IMR-90 (cell line): ENCODE measurements around the gene MLYCD. TPM values are rescaled to one million over a fixed set of nuclear protein-coding genes. Genes with fewer than 3 reads are reported as not detected.

Experiments used
- ATAC-seq: fragments of 200-7000 bp; cut with Tn5 transposase; 2 replicates; pipeline ENCODE4 v1.9.1; 2020; ENCODE audit warnings: low read depth, mild to moderate bottlenecking, moderate library complexity
- BruUV-seq: library from RNA; stranded (reverse); fragments of 400-500 nt; replicated peaks from 2 replicates; lab custom pipeline; 2021; lab: Mats Ljungman, UMichigan
- CTCF ChIA-PET: fragments of 300-600 bp; formaldehyde crosslinking; extraction: SDS; loops from one replicate; lab custom pipeline; 2021; ENCODE audit warnings: antibody characterized with exemption; lab: Yijun Ruan, JAX
- POLR2A ChIA-PET: fragments of 300-600 bp; sonication (Branson Sonifier 250); formaldehyde crosslinking; loops from one replicate; lab custom pipeline; 2022; ENCODE audit warnings: antibody characterized with exemption; ENCODE audit not compliant: unreplicated experiment; lab: Charles Lee
- DNase-seq: peaks from one replicate; pipeline ENCODE4 v3.0.0; 2013
- H2AFZ ChIP-seq: replicated peaks from 2 replicates; pipeline ENCODE3; 2013; ENCODE audit warnings: low read length, mild to moderate bottlenecking; ENCODE audit not compliant: poor library complexity
- H2AK5ac ChIP-seq: 2 replicates; pipeline ENCODE4 v1.6.1; 2013; ENCODE audit warnings: low read depth, low read length, inconsistent platforms
- H2AK9ac ChIP-seq: replicated peaks from 2 replicates; pipeline ENCODE3; 2013; ENCODE audit warnings: mild to moderate bottlenecking, low read depth, low read length, moderate library complexity; ENCODE audit not compliant: poor library complexity
- H2BK120ac ChIP-seq: 2 replicates; pipeline ENCODE4 v1.6.1; 2013; ENCODE audit warnings: low read depth, low read length, inconsistent platforms
- H2BK15ac ChIP-seq: 3 replicates; pipeline ENCODE4 v1.6.1; 2013; ENCODE audit warnings: low read depth, low read length, inconsistent platforms
- H2BK20ac ChIP-seq: 2 replicates; pipeline ENCODE4 v1.6.1; 2013; ENCODE audit warnings: low read depth, mild to moderate bottlenecking, inconsistent platforms, low read length, moderate library complexity
- H2BK5ac ChIP-seq: 2 replicates; pipeline ENCODE4 v1.6.1; 2013; ENCODE audit warnings: mild to moderate bottlenecking, low read depth, low read length, inconsistent platforms; ENCODE audit not compliant: poor library complexity, severe bottlenecking
- H3K14ac ChIP-seq: replicated peaks from 2 replicates; pipeline ENCODE4 v1.6.1; 2013; ENCODE audit warnings: low read depth, low read length, inconsistent platforms
- H3K18ac ChIP-seq: 2 replicates; pipeline ENCODE4 v1.6.1; 2013; ENCODE audit warnings: low read depth, low read length, control low read depth
- H3K23ac ChIP-seq: 2 replicates; pipeline ENCODE4 v1.6.1; 2013; ENCODE audit warnings: low read depth, low read length, inconsistent platforms
- H3K27ac ChIP-seq: 2 replicates; pipeline ENCODE4 v1.5.1; 2013; ENCODE audit warnings: mild to moderate bottlenecking, control low read depth, low read length; ENCODE audit not compliant: insufficient read depth
- H3K27me3 ChIP-seq: 2 replicates; pipeline ENCODE4 v1.6.1; 2013; ENCODE audit warnings: low read length; ENCODE audit not compliant: control insufficient read depth, insufficient read depth
- H3K36me3 ChIP-seq: 2 replicates; pipeline ENCODE4 v1.6.1; 2013; ENCODE audit warnings: low read length, mixed read lengths; ENCODE audit not compliant: control insufficient read depth, insufficient read depth
- H3K4ac ChIP-seq: 2 replicates; pipeline ENCODE4 v1.6.1; 2013; ENCODE audit warnings: low read depth, low read length, inconsistent platforms
- H3K4me1 ChIP-seq: 2 replicates; pipeline ENCODE4 v1.6.1; 2013; ENCODE audit warnings: low read length, mixed read lengths; ENCODE audit not compliant: control insufficient read depth, insufficient read depth
- H3K4me2 ChIP-seq: 2 replicates; pipeline ENCODE4 v1.6.1; 2013; ENCODE audit warnings: low read depth, mild to moderate bottlenecking, control low read depth, low read length, moderate library complexity
- H3K4me3 ChIP-seq: 2 replicates; pipeline ENCODE4 v1.5.1; 2013; ENCODE audit warnings: low read depth, mild to moderate bottlenecking, control low read depth, low read length, moderate library complexity; ENCODE audit not compliant: insufficient read depth
- H3K56ac ChIP-seq: 2 replicates; pipeline ENCODE4 v1.6.1; 2013; ENCODE audit warnings: low read length, inconsistent platforms; ENCODE audit not compliant: insufficient read depth; ENCODE audit errors: extremely low read depth
- H3K79me1 ChIP-seq, 2 experiments: 2 replicates each; pipeline ENCODE4 v1.6.1; 2013; ENCODE audit warnings: low read length in 2 of 2, inconsistent platforms in 1 of 2, low read depth in 1 of 2
- H3K9ac ChIP-seq: 2 replicates; pipeline ENCODE4 v1.6.1; 2013; ENCODE audit warnings: low read depth, low read length, control low read depth
- H3K9me1 ChIP-seq: 2 replicates; pipeline ENCODE4 v1.6.1; 2013; ENCODE audit warnings: low read length, inconsistent platforms; ENCODE audit not compliant: insufficient read depth
- H3K9me3 ChIP-seq: 2 replicates; pipeline ENCODE4 v1.6.1; 2013; ENCODE audit warnings: low read length; ENCODE audit not compliant: control insufficient read depth, insufficient read depth
- H4K20me1 ChIP-seq: 2 replicates; pipeline ENCODE4 v1.6.1; 2013; ENCODE audit warnings: low read length, inconsistent platforms; ENCODE audit not compliant: insufficient read depth
- H4K5ac ChIP-seq: 2 replicates; pipeline ENCODE4 v1.6.1; 2013; ENCODE audit warnings: mild to moderate bottlenecking, low read depth, low read length, control low read depth
- H4K8ac ChIP-seq, 2 experiments: 2 replicates each; pipeline ENCODE4 v1.6.1; 2013; ENCODE audit warnings: low read depth in 2 of 2, low read length in 2 of 2, control low read depth in 1 of 2, inconsistent platforms in 1 of 2
- H4K91ac ChIP-seq: 2 replicates; pipeline ENCODE4 v1.6.1; 2013; ENCODE audit warnings: low read depth, low read length, inconsistent platforms; ENCODE audit not compliant: insufficient read depth
- BHLHE40 ChIP-seq: fragments of 150-350 bp; IDR thresholded peaks from 2 replicates; pipeline ENCODE4 v1.6.1; 2016; ENCODE audit warnings: mild to moderate bottlenecking, low read depth, low read length
- CEBPB ChIP-seq: IDR thresholded peaks from 2 replicates; pipeline ENCODE4 v1.6.1; 2012; ENCODE audit warnings: low read depth, low read length, improper control_type of control experiment
- CHD1 ChIP-seq: IDR thresholded peaks from 2 replicates; pipeline ENCODE4 v1.6.1; 2012; ENCODE audit warnings: low read depth, low read length, improper control_type of control experiment
- CTCF ChIP-seq: conservative IDR thresholded peaks from 2 replicates; pipeline ENCODE4 v1.5.1; 2012; ENCODE audit warnings: mild to moderate bottlenecking, low read depth, low read length, improper control_type of control experiment
- FOS ChIP-seq: fragments of 150-350 bp; IDR thresholded peaks from 2 replicates; pipeline ENCODE4 v1.6.1; 2016; ENCODE audit warnings: low read depth, low read length
- MAFK ChIP-seq: IDR thresholded peaks from 2 replicates; pipeline ENCODE4 v1.6.1; 2012; ENCODE audit warnings: low read depth, low read length, improper control_type of control experiment
- MAZ ChIP-seq: IDR thresholded peaks from 2 replicates; pipeline ENCODE4 v1.6.1; 2012; ENCODE audit warnings: low read depth, mild to moderate bottlenecking, low read length, improper control_type of control experiment, moderate library complexity, borderline replicate concordance
- MXI1 ChIP-seq: IDR thresholded peaks from 2 replicates; pipeline ENCODE4 v1.6.1; 2012; ENCODE audit warnings: low read depth, mild to moderate bottlenecking, low read length, moderate library complexity, borderline replicate concordance
- NFE2L2 ChIP-seq: fragments of 150-350 bp; IDR thresholded peaks from 2 replicates; pipeline ENCODE4 v1.6.1; 2016; ENCODE audit warnings: low read depth, mild to moderate bottlenecking, low read length
- POLR2A ChIP-seq: IDR thresholded peaks from 2 replicates; pipeline ENCODE4 v1.6.1; 2012; ENCODE audit warnings: mild to moderate bottlenecking, low read depth, low read length
- RAD21 ChIP-seq: IDR thresholded peaks from 2 replicates; pipeline ENCODE4 v1.6.1; 2012; ENCODE audit warnings: low read length, improper control_type of control experiment
- RCOR1 ChIP-seq: IDR thresholded peaks from 2 replicates; pipeline ENCODE4 v1.6.1; 2012; ENCODE audit warnings: mild to moderate bottlenecking, low read length, improper control_type of control experiment; ENCODE audit not compliant: insufficient replicate concordance
- RFX5 ChIP-seq: IDR thresholded peaks from 2 replicates; pipeline ENCODE4 v1.8.0; 2012; ENCODE audit warnings: low read depth, mild to moderate bottlenecking, low read length, moderate library complexity
- SMC3 ChIP-seq: fragments of 150-350 bp; IDR thresholded peaks from 2 replicates; pipeline ENCODE4 v1.6.1; 2016; ENCODE audit warnings: low read depth, mild to moderate bottlenecking, antibody characterized with exemption, low read length, moderate library complexity
- WGBS, 2 experiments: methylation state at CpG; one replicate each; pipeline versions ENCODE4 v1.1.5 to v1.1.7; 2013; ENCODE audit warnings: missing lambda C conversion rate in 2 of 2; ENCODE audit not compliant: insufficient read length in 1 of 2; ENCODE audit errors: extremely low coverage in 2 of 2; 5-methylcytosine and 5-hydroxymethylcytosine counted together
- dilution Hi-C: fragments of 300-500 bp; cut with HindIII; formaldehyde crosslinking; loops from one replicate; pipeline ENCODE4 v1.14.3; 2018; ENCODE audit warnings: low sequenced_read_pairs; ENCODE audit not compliant: unreplicated experiment
- in situ Hi-C: fragments of 300-500 bp; cut with MboI; formaldehyde crosslinking; loops from 3 replicates; pipeline ENCODE4 v1.14.3; 2019; ENCODE audit warnings: low sequenced_read_pairs, inconsistent platforms, mixed read lengths
- intact Hi-C: fragments of 100-400 bp; cut with micrococcal nuclease; formaldehyde crosslinking; loops from 2 replicates; pipeline ENCODE4 v1.10.0; 2022
- polyA plus RNA-seq, 3 experiments: library from polyadenylated mRNA; depleted of rRNA; stranded (reverse); fragments of >200 nt; gene quantifications; 2 replicates each; pipeline ENCODE4 v1.2.3, GENCODE V29; 2012; ENCODE audit warnings: low replicate concordance in 1 of 3
- total RNA-seq: library from RNA; depleted of rRNA; stranded (reverse); fragments of >200 nt; gene quantifications from 2 replicates; pipeline ENCODE4 v1.2.3, GENCODE V29; 2012
- TF ChIP-seq, protein P1 (sequence below): fragments of 150-350 bp; IDR thresholded peaks from 2 replicates; pipeline ENCODE4 v1.6.1; 2016; ENCODE audit warnings: low read depth, mild to moderate bottlenecking, low read length, moderate library complexity, borderline replicate concordance
- TF ChIP-seq, protein P2 (sequence below): fragments of 150-350 bp; IDR thresholded peaks from 2 replicates; pipeline ENCODE4 v1.6.1; 2017; ENCODE audit warnings: mild to moderate bottlenecking, antibody characterized with exemption, low read length, low read depth

MLYCD gene
- total and polyA plus RNA-seq, 2 of the 4 experiments (the other 2 are of a cell fraction): 1.9 to 2.7 TPM

- ATAC-seq (no peak), DNase-seq (no peak)
- Histone ChIP-seq H3K9ac (no peak overlapping the region), H3K23ac (no peak overlapping the region), H2AK5ac (no peak overlapping the region), H3K4me1 (peaks cover 6% of the 10 kb centered on the region), H2BK20ac (no peak overlapping the region), H2AK9ac (no peak overlapping the region), H3K36me3 (no peaks in the 10 kb centered on the region), H2BK5ac (no peak overlapping the region), H4K91ac (no peak overlapping the region), H3K9me1 (no peaks in the 10 kb centered on the region; the same call in 1 of the 2 replicates), H3K56ac (no peak overlapping the region), H3K4me3 (no peak overlapping the region), H4K5ac (no peak overlapping the region), H3K18ac (no peak overlapping the region), H3K4me2 (no peak overlapping the region), H4K20me1 (no peaks in the 10 kb centered on the region), H3K79me1 (no peaks in the 10 kb centered on the region), H2BK120ac (no peak overlapping the region), H4K8ac (no peak overlapping the region), H2BK15ac (no peak overlapping the region), H3K27me3 (no peaks in the 10 kb centered on the region; the same call in 1 of the 2 replicates), H2AFZ (no peak overlapping the region), H3K14ac (no peak overlapping the region), H3K27ac (no peak overlapping the region), H3K9me3 (no peaks in the 10 kb centered on the region), H3K4ac (no peak overlapping the region)
- intact Hi-C loops (no loop called here), in situ Hi-C loops (no loop called here), dilution Hi-C loops (no loop called here)
- TF ChIP-seq RCOR1 (no peak), RAD21 (no peak), MXI1 (no peak), NFE2L2 (no peak), RFX5 (no peak), CTCF (no peak), POLR2A (no peak), BHLHE40 (no peak), CHD1 (no peak), CEBPB (no peak), SMC3 (no peak), FOS (no peak), MAFK (no peak), MAZ (no peak)
- TF ChIP-seq, protein P1, sequence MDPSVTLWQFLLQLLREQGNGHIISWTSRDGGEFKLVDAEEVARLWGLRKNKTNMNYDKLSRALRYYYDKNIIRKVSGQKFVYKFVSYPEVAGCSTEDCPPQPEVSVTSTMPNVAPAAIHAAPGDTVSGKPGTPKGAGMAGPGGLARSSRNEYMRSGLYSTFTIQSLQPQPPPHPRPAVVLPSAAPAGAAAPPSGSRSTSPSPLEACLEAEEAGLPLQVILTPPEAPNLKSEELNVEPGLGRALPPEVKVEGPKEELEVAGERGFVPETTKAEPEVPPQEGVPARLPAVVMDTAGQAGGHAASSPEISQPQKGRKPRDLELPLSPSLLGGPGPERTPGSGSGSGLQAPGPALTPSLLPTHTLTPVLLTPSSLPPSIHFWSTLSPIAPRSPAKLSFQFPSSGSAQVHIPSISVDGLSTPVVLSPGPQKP: no peak
- TF ChIP-seq, protein P2, sequence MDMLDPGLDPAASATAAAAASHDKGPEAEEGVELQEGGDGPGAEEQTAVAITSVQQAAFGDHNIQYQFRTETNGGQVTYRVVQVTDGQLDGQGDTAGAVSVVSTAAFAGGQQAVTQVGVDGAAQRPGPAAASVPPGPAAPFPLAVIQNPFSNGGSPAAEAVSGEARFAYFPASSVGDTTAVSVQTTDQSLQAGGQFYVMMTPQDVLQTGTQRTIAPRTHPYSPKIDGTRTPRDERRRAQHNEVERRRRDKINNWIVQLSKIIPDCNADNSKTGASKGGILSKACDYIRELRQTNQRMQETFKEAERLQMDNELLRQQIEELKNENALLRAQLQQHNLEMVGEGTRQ: no peak
- ChIA-PET POLR2A (no interaction called here), CTCF (no interaction called here)
- 66% methylated on average over 5 of the region's 12 CpGs; no CpG with 5 or more reads in 1 of the 2 experiments for WGBS, 2 experiments
- BruUV-seq: no TSS peak
These were observed 35.7 kb downstream of the MLYCD start for GRCh38 chr16:83934684-83934977.
